Islet precursor cell (in vitro differentiated cells): ENCODE results near the gene TTC38.
"Not testable (repeated sequence)": the region's sequence is repeated elsewhere in the genome, so short reads cannot be mapped to it uniquely, and the experiment has no call there.

Source experiments
- DNase-seq: peaks from one replicate; pipeline ENCODE4 v3.0.0-alpha.2; 2018

The TTC38 gene

GRCh38 chr22:46297151-46297812 lies 29.5 kb downstream of the TTC38 start:
- peak; percentile 68 for DNase-seq

GRCh38 chr22:46299101-46299500 lies 31.3 kb downstream of the TTC38 start:
- no peak for DNase-seq

GRCh38 chr22:46300491-46300890 lies 32.7 kb downstream of the TTC38 start:
- no peak for DNase-seq

DNA sequence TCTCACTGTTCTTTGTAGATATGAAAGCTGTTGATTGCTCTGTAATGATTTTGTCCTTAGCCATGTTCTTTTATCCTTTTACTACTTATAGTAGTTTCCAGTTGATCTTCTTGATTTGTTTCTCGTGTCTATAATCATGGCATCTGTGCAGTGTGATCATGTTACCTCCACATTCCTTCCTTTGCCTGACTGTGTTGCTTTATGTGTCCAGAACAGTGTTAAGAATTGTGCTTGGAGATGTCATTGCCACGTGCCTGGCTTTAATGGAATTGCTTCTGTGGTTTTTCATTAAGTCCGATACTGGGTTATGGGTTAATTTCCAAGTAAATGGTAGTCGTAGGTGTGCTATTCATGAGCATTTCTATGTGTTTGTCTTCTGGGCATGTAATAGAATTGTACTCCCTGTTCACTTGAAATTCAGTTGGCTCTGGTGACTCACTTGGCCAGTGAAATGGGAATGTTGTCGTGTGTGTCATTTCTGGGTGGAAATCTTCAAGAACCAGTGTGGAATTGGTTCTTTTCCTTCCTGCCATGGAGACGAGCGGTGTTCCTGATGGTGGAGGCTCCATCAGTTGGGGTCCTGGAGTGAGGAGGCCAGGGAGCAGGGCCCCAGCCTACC lies 35.6 kb downstream of the TTC38 start:
- DNase-seq: no peak

DNA sequence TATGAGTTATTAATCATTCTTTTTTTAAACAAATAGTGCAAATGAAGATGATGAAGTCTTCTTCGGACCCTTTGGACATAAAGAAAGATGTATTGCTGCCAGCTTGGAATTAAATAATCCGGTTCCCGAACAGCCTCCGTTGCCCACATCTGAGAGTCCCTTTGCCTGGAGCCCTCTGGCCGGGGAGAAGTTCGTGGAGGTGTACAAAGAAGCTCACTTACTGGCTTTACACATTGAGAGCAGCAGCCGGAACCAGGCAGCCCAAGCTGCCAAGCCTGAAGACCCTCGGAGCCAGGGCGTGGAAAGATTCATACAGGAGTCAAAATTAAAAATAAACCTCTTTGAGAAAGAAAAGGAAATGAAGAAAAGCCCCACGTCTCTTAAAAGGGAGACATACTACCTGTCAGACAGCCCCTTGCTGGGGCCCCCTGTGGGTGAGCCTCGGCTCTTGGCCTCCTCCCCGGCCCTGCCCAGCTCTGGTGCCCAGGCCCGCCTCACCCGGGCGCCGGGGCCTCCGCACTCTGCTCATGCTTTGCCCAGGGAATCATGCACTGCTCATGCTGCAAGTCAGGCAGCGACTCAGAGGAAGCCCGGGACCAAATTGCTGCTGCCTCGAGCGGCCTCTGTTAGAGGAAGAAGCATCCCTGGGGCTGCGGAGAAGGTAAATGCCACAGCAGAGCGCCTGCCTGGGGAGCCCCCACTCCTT lies 40.6 kb downstream of the TTC38 start:
- DNase-seq: no peak

GRCh38 chr22:46309526-46310085 lies 41.8 kb downstream of the TTC38 start:
- no peak for DNase-seq

DNA sequence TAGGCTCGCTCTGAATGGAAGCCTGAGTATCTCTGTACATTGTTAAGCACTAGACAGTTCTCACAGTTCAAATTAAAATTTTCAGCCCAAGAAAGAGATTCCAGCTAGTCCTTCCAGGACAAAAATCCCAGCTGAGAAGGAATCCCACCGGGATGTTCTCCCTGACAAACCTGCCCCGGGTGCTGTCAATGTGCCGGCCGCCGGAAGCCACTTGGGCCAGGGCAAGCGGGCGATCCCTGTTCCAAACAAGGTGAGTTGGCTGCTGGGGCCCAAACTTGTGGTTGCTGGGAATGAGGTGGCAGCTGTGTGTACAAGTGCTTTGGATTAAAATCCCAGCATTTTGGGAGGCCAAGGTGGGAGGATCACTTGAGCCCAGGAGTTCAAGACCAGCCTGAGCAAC lies 44.2 kb downstream of the TTC38 start:
- DNase-seq: no peak

GRCh38 chr22:46312848-46313247 lies 45.0 kb downstream of the TTC38 start:
- DNase-seq: not testable (repeated sequence)

DNA sequence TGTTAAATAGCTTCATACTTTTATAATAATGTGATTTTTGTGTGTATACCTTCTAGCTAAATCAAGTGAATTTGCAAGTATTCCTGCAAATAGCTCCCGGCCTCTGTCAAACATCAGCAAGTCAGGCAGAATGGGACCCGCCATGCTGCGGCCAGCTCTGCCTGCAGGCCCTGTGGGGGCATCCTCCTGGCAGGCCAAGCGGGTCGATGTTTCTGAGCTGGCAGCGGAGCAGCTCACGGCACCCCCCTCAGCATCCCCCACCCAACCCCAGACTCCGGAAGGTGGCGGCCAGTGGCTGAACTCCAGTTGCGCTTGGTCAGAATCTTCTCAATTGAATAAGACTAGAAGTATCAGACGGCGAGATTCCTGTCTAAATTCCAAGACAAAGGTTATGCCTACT lies 48.2 kb downstream of the TTC38 start:
- DNase-seq: no peak

- DNase-seq: no peak
These were observed 49.8 kb downstream of the TTC38 start for GRCh38 chr22:46317646-46318045.

DNA sequence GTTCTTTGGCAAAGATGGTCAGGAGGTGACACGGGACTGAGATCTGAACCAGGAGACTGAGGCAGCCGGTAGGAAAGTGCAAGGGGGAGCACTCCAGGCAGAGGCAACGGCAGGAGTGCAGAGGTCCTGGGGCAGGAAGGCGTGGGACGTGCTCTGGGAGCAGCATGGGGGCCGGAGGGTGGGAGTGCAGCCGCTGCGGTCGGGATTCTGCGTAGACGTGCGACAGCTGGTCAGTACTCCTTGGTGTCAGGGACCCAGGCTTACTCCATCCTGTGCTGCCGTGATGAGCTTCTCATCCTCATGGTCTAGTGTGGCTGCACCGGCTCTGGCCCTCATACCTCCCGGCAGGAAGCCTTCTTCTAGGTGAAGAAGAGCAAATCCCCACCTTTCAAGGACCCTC lies 50.8 kb downstream of the TTC38 start:
- DNase-seq: no peak

DNA sequence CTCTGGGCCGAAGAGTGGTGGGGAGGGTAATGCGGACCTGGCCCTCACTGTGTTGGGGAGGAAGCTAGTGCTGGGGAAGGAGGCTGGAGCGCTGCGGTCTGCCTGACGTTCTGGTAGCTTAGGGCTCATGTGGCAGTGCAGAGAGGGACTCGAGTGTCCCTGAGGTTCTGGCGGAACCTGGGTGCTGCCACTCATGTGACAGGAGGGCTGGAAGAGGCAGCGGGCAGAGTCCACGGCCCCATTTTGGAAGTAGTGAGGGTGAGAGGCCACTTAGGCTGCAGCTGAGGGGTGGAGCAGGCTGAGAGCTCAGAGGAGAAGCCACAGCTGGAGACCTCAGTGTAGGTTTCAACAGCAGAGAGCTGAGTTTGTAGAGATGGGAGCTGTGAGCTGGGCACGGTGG lies 51.5 kb downstream of the TTC38 start:
- no peak for DNase-seq

- DNase-seq: no peak
These were observed 52.4 kb downstream of the TTC38 start for GRCh38 chr22:46320166-46320710.

GRCh38 chr22:46320716-46321386 lies 53.0 kb downstream of the TTC38 start:
- DNase-seq: no peak

DNA sequence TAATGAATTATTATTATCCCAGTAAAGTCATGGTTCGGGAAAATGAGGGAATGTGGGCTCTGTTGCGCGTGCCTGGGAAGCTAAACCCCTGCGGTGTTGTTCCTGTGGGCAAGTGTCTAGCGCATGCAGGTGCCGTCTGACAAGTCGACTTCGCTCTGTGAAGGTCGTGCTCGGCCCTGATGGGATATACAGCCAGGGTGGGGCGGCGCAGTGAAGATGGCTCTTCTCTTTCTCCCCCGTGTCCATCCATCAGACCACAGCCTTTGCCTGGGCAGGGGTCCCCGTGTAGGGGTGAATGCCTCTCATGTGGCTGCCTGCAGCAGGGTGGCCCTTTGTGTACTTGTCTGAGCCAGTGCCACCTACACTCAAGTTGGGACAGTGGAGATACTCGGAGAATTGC lies 54.9 kb downstream of the TTC38 start:
- no peak for DNase-seq

DNA sequence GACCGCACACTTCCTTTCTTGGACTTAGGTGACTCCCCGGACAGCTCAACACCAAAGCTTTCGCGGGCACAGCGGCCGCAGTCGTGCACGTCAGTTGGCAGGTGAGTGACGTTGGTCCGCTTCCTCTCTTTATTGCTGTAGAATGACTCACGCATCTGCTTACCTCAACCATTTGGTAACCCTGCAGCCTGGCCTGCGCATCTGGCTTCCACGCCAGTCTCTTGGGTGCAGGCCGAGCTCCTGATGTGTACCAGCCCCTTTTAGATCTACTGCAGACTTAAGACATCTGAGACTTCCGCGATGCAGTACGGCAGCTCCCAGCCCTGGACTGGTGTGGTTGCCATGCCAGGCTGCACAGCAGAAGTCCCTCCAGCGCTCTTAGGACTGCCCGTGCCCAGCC lies 55.4 kb downstream of the TTC38 start:
- DNase-seq: no peak

- DNase-seq: no peak
These were observed 58.4 kb downstream of the TTC38 start for GRCh38 chr22:46326066-46326680.

DNA sequence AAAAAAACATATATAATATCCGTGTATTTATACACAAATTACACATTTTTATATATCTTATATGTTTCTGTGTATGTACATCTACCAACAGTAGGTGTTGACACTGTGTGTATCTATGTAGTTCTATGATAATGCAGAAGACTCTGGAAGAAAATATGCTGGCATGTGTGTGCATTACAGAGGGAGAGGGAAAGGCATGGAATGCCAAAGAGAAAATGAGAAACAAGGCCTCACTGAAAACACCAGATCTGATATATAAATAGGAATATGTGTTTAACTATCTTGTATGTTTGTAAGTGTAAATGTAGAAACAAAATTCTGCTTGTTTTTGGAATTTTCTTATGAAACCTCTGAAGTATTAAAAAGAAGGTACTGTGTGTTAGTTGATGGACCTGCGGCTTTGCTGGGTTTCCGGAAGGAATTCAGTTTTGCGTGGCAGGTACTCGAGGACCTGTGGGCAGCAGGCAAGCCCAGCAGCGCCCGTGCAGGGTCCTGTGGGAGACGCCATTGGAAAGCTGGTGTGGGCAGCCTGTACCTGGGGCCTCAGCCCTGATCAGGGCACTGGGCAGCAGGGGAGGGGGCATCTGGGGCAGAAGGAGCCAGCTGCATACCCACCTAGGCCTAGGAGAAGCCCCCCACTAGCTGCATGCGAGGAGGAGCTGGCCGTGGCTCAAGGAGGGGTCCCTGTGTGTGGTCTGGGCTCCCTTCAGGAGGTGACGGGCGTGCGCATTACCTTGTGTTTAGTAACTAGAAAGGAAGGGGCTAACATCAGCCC lies 60.1 kb downstream of the TTC38 start:
- no peak for DNase-seq

DNA sequence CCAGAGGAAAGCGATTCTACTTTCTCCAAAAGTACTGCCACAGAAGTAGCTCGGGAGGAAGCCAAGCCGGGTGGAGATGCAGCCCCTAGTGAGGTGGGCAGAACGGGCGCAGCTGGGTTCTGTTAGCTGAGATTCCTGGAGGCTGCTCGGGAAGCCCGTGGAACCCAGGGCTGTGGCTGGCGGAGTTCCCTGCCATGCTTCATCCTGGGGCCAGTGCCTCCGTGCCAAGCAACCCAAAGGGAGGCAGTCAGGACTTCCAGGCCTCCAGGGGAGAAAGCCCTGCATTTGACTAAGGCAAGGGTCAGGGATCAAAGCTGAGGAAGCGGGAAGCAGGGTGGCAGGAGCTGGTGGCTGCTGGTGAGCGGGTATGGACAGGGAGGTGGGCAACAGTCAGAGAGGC lies 61.0 kb downstream of the TTC38 start:
- no peak for DNase-seq

GRCh38 chr22:46329616-46330015 lies 61.8 kb downstream of the TTC38 start:
- no peak for DNase-seq

DNA sequence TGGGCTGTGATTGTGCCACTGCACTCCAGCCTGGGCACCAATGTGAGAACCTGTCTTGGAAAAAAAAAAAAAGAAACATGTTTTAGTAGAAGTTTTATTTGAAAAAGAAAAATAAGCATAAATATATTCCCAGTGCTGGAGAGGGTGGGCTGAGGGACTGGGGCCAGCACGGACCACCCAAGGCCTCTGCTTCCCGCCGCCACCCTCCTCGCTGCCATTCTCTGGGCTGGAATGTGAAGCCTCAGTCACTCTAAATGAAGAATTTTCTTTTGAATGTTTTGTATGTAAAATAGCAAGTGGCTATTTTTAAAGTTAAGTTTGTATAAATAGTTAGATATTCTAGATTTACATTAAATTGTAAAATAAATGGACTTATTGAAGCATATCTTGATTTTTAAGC lies 62.6 kb downstream of the TTC38 start:
- DNase-seq: no peak

DNA sequence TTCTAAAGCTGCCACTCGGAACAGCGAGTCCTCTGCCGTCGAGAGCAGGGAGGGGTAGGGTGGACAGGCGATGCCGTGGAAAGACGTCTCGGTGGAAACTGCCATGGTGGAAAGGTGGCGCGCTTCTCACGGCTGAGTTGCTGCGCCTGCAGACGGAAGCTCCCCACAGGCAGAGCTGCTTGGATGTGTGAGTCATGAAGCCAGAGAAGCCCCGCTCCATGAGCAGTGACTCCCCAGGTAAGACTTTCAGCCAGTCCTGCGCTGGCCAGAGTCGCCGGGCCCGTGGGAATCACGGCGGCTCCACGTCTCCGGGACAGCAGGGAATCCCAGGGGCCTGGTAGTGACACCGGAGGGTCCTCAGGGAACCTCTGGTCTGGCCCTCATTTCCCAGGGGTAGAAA lies 63.7 kb downstream of the TTC38 start:
- DNase-seq: no peak
